ENCODE results near the gene PBX4.

The PBX4 gene

DNA sequence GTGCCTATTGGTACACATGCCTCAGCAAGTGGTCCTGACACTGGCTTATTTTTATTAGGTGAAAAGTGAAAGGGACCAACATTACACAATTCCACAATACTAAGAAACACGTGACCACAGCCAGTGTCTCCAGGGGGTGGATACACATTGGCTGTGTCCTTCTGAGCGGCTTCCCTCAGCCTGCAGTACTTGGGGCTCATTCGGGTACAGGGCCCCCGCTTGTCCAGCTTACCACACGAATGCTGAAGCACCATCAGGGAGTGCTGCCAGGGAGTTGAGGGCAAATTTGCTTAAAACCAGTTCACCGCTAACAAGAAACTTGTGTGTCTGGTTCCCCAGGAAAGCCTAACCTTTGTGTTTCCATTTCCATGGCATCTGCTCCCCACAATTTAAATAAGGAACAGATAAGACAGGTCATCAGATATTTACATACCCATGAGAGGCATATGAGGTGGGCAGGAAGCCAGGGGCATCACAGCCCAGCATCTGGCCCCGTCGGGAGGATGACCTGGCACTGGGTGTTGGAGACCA lies 23.3 kb downstream of the PBX4 start:
- in situ Hi-C loops (cut with MboI; ENCODE audit: low sequenced_read_pairs) = no loop called here

DNA sequence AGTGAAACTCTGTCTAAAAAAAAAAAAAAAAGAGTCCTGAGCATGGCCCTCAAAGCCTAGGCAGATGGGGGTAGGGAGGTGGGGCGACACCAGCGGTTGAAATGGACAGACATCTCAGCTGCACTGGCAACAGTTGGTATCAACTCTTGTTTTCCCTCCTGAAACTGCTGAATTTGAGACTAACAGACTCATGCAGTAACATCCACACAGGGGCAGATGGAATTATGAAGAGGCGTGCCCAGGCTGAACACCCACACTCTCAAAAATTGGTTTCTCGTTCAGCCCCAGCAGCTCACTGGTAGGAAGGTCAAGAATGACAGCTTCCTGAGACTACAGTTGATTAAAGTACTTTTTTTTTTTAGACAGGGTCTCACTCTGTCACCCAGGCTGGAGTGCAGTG lies 24.1 kb downstream of the PBX4 start:
- in situ Hi-C loops (cut with MboI; ENCODE audit: low sequenced_read_pairs) = no loop called here

DNA sequence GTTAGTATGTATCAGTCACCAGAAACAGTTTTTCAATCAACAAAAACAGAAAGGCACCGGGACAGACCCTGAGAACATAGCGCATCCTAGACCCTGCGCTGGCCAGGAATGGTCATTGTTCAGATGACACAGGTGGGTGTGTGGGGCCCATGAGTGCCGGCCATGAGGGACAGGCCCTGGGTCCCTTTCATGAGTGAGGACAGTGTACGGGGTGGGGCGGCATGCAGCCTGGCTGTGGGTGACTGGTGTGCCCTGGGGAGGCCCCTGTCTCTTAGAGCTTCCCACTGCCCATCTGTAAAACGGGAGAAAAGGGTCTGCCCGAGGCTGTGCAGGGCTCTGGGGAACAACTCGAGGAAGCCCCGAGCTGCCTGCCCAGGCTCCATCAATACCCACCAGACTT lies 25.8 kb downstream of the PBX4 start:
- in situ Hi-C loops (cut with MboI; ENCODE audit: low sequenced_read_pairs) = no loop called here

GRCh38 chr19:19591133-19591825 lies 27.2 kb downstream of the PBX4 start:
- in situ Hi-C loops (cut with MboI; ENCODE audit: low sequenced_read_pairs) = no loop called here

GRCh38 chr19:19588546-19588945 lies 29.9 kb downstream of the PBX4 start:
- in situ Hi-C loops (cut with MboI; ENCODE audit: low sequenced_read_pairs) = no loop called here

DNA sequence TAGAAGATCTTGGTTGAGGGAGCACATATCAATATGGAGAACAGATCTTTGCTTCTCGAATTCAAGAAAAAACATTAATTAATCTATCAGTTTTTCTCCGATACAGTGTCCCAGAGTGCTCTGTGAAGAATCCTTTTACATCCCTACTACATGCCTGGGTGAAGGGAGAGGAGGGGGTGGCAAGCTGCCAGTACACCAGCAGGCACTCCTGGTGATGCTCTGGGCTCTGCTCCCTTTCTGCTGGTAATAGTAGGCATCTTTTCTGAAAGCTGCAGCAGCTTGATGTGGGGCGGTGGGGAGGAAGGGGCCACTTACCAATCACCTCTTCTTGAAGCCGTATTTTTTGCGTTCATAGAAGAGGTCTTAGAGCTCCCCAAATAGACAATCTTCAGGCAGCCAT lies 30.7 kb downstream of the PBX4 start:
- in situ Hi-C loops (cut with MboI; ENCODE audit: low sequenced_read_pairs) = no loop called here

DNA sequence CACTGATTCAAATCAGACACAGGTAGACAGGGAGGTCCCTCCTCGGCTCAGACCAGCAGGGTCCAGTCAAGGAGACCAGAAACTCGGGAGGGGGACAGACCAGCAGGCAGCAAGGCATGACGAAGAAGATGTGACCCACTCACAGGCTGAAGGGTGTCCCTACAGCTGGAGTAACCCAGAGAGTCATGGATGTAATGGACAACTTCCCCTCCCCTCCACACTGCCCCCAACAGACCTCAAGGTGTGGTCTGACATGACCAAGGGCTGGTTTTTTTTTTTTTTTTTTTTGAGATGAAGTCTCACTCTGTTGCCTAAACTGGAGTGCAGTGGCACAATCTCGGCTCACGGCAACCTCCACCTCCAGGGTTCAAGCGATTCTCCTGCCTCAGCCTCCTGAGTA lies 34.1 kb downstream of the PBX4 start:
- in situ Hi-C loops (cut with MboI; ENCODE audit: low sequenced_read_pairs) = no loop called here

DNA sequence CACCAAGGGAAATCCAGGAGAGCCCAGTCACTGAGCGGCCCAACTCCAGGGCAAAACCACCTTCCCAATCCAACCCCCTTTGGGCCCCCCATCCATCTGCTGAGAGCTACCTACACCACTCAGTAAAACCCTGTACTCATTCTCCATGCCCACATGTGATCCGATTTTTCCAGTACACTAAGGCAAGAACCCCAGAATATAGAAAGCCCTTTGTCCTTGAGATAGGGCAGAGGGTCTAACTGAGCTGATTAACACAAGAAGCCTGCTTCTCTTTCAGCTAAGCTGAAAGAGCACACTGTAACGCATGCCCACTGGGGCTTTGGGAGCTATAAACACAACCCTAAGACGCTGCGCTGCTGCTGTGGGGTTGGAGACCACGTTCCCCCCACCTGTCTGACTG lies 36.0 kb downstream of the PBX4 start:
- in situ Hi-C loops (cut with MboI; ENCODE audit: low sequenced_read_pairs) = no loop called here

DNA sequence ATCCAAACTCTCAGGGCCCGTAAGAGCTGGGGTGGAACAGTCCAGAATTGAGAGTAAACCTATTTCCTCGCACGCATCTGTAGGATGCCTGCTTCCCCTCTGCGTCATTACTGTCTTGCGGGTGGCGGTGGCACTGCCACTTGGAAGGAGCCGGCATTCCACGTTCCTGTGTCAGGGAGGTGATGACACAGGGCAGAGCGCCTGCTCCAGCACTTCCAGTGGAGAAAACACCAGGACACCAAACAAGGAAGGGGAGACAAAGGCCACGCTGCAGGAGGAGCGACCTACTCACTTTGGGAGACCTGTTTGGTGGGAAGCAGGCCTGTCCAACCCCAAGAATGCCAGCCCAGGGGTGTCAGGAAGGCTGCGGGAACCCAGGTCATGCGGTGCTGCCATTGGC lies 37.1 kb downstream of the PBX4 start:
- in situ Hi-C loops (cut with MboI; ENCODE audit: low sequenced_read_pairs) = no loop called here

- in situ Hi-C loops (cut with MboI; ENCODE audit: low sequenced_read_pairs) = no loop called here
Observed at GRCh38 chr19:19580418-19580817, 38.1 kb downstream of the PBX4 start.

DNA sequence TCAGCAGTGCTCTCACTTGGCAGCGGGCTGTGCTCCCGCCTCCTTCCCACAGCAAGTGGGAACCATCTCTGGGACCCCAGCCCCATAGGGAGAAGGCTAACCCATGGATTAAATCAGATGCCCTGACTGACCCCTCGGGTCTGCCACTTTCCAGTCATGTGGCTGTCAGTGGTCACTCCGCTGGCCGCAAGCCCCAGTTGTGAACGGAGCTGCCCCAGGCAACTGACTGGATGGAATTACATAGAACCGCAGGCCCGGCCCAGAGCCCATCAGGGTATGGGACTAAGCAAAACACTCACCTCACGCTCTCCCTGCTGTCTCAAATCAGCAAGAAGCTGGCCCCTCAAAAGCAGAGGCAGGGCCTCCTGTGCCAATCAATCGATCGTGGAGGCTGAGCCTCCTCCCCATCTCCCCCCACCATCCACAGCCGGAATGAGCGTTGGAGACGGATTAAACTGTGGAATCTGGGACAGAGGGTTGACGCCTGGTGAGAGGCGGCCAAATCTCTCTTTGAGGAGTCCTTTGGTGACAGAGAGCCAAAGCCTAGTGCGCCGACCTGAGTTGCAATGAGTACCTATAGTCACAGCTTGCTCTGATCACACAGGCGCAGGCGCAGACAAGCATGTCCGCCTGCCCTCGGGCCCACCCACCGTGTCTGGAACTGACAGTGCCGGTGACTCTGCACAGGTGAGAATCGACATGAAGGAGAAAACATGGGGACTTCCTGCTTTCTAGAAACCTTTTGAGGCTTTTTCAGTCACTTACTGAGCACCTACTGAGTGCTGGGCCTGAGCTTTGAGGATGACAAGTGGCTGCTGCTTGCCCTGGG lies 38.7 kb downstream of the PBX4 start:
- in situ Hi-C loops (cut with MboI; ENCODE audit: low sequenced_read_pairs) = no loop called here

DNA sequence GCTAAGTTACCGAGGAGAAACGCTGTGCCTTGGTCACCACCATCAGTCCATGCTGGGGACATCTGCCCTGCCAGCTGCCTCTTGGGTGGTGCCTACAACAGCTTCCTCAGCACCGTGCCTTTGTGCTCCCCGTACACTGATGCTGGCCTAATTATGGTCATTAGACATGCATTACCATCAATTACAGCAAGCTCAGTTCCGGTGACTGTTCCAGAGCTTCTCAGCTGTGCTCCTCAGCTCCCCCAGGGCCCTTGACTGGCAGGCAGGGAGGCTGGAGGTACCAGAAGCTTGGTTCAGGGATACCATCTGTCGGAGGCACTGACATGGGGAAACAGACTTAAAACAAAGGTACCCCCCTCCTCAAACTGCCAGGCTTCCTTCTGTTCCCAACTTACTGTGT lies 40.2 kb downstream of the PBX4 start:
- in situ Hi-C loops (cut with MboI; ENCODE audit: low sequenced_read_pairs) = no loop called here

- in situ Hi-C loops (cut with MboI; ENCODE audit: low sequenced_read_pairs) = no loop called here
Observed at GRCh38 chr19:19575411-19575810, 43.1 kb downstream of the PBX4 start.

DNA sequence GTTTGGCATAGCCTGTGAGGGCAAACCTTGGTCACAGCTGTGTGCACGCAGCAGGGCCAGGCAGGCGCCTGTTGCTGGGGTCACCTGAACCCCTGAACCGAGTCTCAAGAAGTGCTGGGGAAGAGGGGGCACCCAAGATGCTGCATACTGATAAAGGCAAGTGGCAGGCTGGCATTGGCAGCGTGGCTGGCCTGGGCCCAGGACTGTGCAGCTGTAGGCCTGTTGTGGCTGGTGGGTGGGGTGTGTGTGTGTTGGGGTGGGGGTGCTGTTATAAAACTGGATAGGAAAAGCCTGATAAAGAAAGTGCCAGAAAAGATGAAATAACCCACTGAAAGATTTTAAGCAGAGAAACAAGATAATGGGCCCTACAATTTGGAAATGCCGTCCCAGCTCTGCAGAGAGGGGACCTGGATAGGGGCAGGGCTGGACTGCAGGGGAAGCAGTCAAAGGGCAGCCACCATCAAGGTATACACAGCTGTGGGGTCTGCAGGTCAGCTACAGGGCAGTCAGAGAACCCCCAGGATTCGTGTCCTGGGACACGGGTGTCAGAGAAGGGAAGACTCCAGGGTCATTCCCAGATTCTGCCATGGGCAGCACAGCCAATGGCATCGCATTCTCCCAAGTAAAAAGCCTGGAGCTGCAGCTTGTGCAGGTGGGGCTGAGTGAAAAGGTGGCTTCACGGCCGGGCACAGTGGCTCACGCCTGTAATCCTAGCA lies 47.3 kb downstream of the PBX4 start:
- in situ Hi-C loops (cut with MboI; ENCODE audit: low sequenced_read_pairs) = no loop called here

DNA sequence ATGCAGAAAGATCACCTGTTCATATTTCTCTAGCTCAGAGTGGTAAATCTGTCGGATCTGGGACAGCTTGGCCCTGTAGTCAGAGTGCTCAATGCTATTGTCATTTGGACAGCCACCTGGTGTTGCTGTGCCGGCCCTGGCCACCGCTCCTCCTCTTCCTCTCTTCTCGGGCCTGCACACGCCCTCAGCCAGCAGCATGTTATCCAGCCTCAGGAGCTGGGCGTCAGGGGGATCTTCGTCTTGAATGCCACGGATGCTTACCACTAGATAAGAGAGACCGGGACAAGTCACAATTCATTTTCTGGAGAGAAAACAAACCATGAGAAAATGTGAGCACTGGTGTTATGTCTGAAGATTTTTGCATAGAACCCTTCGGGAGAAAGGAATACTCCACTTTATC lies 47.9 kb downstream of the PBX4 start:
- in situ Hi-C loops (cut with MboI; ENCODE audit: low sequenced_read_pairs) = no loop called here

DNA sequence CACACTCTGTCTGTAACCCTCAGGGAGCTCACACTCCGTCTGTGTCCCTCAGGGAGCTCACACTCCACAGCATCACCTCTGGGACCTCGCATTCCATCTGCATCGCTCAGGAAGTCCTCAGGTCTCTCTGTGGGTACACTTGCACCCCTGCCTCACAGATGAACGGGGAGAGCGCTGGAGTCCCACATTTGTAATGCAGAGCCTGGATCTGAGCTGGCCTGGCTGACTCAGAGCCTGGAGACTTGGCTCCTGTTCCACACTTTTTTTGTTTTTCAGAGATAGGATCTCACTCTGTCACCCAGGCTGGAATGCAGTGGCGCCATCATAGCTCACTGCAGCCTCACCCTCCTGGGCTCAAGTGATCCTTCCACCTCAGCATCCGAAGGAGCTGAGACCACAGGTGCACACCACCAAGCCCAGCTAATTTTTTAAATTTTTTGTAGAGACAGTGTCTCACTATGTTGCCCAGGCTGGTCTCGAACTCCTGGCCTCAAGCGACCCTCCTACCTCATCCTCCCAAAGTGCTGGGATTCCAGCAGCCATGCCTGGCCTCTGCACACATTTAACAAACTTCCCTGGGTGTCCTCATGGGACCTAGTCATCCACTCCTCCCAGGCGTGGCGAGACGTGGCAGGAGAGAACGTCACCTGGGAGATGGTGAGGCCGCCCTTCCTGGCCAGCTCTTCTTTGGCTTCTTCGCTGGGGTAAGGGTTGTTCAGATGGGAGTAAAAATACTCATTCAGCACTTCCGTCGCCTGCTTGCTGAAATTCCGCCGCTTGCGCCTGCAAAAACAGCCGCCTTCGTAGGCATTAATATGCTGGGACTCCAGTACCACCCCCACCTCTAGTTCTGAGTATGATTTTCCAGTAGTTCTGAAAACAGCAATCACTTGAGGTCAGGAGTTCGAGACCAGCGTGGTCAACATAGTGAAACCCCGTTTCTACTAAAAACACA lies 49.4 kb downstream of the PBX4 start:
- in situ Hi-C loops (cut with MboI; ENCODE audit: low sequenced_read_pairs) = no loop called here

GRCh38 chr19:19567391-19567790 lies 51.1 kb downstream of the PBX4 start:
- in situ Hi-C loops (cut with MboI; ENCODE audit: low sequenced_read_pairs) = no loop called here

GRCh38 chr19:19566306-19566705 lies 52.2 kb downstream of the PBX4 start:
- in situ Hi-C loops (cut with MboI; ENCODE audit: low sequenced_read_pairs) = no loop called here

DNA sequence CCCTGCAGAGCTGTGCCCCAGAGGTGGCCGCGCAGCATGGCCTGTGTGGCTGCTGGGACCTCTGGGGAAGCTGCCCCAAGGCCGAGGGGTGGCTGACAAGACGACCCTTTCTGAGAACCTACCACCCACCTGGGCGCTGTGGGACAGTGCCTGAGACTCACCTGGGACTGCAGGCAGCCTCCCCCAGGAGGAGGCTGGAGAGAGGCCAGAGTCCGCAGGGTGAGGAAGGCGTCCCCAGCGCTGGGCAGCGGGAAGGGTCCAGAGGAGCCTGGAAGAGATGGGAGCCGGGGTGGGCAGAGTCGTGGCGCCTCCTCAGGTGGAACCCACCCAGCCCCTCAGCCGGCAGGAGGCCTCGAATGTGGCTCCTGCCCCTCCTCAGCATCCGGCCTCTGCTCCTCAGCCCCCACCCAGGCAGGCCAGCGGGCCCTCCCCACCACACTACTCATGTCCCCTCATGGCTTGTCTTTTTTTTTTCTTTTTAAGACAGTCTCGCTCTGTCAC lies 55.1 kb downstream of the PBX4 start:
- in situ Hi-C loops (cut with MboI; ENCODE audit: low sequenced_read_pairs) = no loop called here

GRCh38 chr19:19562665-19563347 lies 55.7 kb downstream of the PBX4 start:
- in situ Hi-C loops (cut with MboI; ENCODE audit: low sequenced_read_pairs) = no loop called here
